ENCODE measurements around the gene ITPR3. TPM values are rescaled to one million over a fixed set of nuclear protein-coding genes. Genes with fewer than 3 reads are reported as not detected.
A peak's percentile ranks its signal among the peaks of the same experiment; 100 is the strongest.

ITPR3 gene
- total and polyA plus RNA-seq, 2 of the 13 experiments (the other 11 are each of a cell fraction or from before 2014, with no cell fraction given), result 3.8 to 21.4 TPM

DNA sequence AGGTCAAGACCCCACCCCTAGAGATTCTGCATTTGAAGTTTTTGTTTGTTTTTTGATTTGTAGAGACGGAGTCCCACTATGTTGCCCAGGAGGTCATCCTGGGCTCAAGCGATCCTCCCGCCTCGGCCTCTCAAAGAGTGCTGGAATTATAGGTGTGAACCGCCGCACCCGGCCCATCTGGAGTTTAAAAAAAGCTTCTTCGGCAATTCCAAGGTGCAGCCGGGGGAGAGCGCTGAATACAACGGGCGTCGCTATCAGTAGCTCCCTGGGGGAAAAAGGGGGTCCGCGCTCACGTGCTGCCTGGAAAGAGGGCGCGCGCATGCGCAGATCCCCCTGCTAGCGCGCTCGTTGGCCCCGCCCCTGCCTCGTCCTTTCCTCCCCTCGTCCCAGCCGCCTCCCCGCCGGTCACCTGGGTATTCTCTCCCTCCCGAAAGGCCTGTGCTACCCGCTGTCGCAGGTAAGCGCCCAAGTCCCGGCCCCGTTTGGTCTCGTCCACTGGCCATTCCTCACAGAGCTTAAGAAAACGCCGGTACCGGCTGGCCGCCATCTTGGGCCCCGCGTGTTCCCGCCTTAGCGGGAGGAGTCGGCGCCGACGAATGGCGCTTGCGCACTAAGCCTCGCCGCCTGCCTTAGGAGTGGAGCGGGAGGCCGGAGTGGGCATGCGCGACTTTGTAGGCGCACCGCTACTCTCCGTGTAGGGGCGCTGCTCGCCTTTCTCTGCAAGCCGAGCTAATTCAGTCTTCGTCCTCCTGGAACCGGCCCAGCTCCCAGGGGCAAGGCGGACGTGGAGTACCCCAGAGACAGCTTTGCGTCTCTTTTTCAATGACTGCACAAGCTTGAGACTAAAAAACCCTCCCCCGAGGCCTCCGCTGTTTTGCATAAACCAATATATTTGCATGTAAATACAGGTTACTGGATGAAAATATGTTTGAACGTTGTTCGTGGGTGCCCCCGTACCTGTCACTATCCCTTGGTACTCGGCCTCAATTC lies 90.3 kb downstream of the ITPR3 start, which contains the start of gene UQCC2 (continued):
- TF ChIP-seq, protein P1, sequence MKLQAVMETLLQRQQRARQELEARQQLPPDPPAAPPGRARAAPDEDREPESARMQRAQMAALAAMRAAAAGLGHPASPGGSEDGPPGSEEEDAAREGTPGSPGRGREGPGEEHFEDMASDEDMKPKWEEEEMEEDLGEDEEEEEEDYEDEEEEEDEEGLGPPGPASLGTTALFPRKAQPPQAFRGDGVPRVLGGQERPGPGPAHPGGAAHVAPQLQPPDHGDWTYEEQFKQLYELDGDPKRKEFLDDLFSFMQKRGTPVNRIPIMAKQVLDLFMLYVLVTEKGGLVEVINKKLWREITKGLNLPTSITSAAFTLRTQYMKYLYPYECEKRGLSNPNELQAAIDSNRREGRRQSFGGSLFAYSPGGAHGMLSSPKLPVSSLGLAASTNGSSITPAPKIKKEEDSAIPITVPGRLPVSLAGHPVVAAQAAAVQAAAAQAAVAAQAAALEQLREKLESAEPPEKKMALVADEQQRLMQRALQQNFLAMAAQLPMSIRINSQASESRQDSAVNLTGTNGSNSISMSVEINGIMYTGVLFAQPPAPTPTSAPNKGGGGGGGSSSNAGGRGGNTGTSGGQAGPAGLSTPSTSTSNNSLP (IDR thresholded peaks at IDR 0.05; ENCODE audit: low read depth, low read length), result no peak
- peak; percentile 92 for TF ChIP-seq RNF2 (conservative IDR thresholded peaks at IDR 0.05; ENCODE audit: low read depth)
- TF ChIP-seq ATF7 (IDR thresholded peaks at IDR 0.05), result no peak
- no peak; the same call in 1 of the 2 replicates for TF ChIP-seq ATF7 (CRISPR knock-in tag; IDR thresholded peaks at IDR 0.05)
- TF ChIP-seq PPARG (CRISPR knock-in tag; conservative IDR thresholded peaks at IDR 0.05), result peak; percentile 10; the same call in 1 of the 2 replicates
- no peak for TF ChIP-seq ATM (IDR thresholded peaks at IDR 0.05; ENCODE audit: borderline replicate concordance)
- TF ChIP-seq, protein P2, sequence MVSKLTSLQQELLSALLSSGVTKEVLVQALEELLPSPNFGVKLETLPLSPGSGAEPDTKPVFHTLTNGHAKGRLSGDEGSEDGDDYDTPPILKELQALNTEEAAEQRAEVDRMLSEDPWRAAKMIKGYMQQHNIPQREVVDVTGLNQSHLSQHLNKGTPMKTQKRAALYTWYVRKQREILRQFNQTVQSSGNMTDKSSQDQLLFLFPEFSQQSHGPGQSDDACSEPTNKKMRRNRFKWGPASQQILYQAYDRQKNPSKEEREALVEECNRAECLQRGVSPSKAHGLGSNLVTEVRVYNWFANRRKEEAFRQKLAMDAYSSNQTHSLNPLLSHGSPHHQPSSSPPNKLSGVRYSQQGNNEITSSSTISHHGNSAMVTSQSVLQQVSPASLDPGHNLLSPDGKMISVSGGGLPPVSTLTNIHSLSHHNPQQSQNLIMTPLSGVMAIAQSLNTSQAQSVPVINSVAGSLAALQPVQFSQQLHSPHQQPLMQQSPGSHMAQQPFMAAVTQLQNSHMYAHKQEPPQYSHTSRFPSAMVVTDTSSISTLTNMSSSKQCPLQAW (CRISPR knock-in tag; IDR thresholded peaks at IDR 0.05), result peak; percentile 97
- TF ChIP-seq ZNF235 (CRISPR knock-in tag; IDR thresholded peaks at IDR 0.05; ENCODE audit: borderline replicate concordance), result peak; percentile 89; the same call in 1 of the 2 replicates
- peak; percentile 28; the same call in 1 of the 2 replicates for TF ChIP-seq MEIS2 (CRISPR knock-in tag; IDR thresholded peaks at IDR 0.05)
- peak; percentile 93 for TF ChIP-seq ZNF33B (CRISPR knock-in tag; IDR thresholded peaks at IDR 0.05)
- TF ChIP-seq, protein P3, sequence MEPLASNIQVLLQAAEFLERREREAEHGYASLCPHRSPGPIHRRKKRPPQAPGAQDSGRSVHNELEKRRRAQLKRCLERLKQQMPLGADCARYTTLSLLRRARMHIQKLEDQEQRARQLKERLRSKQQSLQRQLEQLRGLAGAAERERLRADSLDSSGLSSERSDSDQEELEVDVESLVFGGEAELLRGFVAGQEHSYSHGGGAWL (CRISPR knock-in tag; IDR thresholded peaks at IDR 0.05), result peak; percentile 94
- no peak for TF ChIP-seq FOSL1 (CRISPR knock-in tag; IDR thresholded peaks at IDR 0.05; ENCODE audit: borderline replicate concordance)
- TF ChIP-seq, protein P4, sequence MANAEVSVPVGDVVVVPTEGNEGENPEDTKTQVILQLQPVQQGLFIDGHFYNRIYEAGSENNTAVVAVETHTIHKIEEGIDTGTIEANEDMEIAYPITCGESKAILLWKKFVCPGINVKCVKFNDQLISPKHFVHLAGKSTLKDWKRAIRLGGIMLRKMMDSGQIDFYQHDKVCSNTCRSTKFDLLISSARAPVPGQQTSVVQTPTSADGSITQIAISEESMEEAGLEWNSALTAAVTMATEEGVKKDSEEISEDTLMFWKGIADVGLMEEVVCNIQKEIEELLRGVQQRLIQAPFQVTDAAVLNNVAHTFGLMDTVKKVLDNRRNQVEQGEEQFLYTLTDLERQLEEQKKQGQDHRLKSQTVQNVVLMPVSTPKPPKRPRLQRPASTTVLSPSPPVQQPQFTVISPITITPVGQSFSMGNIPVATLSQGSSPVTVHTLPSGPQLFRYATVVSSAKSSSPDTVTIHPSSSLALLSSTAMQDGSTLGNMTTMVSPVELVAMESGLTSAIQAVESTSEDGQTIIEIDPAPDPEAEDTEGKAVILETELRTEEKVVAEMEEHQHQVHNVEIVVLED (CRISPR knock-in tag; IDR thresholded peaks at IDR 0.05; ENCODE audit: borderline replicate concordance), result peak; percentile 85
- TF ChIP-seq, protein P5, sequence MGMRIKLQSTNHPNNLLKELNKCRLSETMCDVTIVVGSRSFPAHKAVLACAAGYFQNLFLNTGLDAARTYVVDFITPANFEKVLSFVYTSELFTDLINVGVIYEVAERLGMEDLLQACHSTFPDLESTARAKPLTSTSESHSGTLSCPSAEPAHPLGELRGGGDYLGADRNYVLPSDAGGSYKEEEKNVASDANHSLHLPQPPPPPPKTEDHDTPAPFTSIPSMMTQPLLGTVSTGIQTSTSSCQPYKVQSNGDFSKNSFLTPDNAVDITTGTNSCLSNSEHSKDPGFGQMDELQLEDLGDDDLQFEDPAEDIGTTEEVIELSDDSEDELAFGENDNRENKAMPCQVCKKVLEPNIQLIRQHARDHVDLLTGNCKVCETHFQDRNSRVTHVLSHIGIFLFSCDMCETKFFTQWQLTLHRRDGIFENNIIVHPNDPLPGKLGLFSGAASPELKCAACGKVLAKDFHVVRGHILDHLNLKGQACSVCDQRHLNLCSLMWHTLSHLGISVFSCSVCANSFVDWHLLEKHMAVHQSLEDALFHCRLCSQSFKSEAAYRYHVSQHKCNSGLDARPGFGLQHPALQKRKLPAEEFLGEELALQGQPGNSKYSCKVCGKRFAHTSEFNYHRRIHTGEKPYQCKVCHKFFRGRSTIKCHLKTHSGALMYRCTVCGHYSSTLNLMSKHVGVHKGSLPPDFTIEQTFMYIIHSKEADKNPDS (CRISPR knock-in tag; IDR thresholded peaks at IDR 0.05), result no peak
- no peak for TF ChIP-seq ZKSCAN1 (IDR thresholded peaks at IDR 0.05; ENCODE audit: low read length)
- TF ChIP-seq ZNF256 (CRISPR knock-in tag; conservative IDR thresholded peaks at IDR 0.05), result peak; percentile 83; the same call in 1 of the 2 replicates
- TF ChIP-seq IKZF4 (CRISPR knock-in tag; IDR thresholded peaks at IDR 0.05; ENCODE audit: borderline replicate concordance, low read depth, not compliant biosample characterization), result no peak
- TF ChIP-seq PHF20 (CRISPR knock-in tag; IDR thresholded peaks at IDR 0.05), result peak; percentile 83
- TF ChIP-seq SP140L (CRISPR knock-in tag; IDR thresholded peaks at IDR 0.05; ENCODE audit: borderline replicate concordance), result no peak; the same call in none of the 2 replicates
- no peak for TF ChIP-seq ZNF670 (CRISPR knock-in tag; IDR thresholded peaks at IDR 0.05; ENCODE audit: borderline replicate concordance)

Data from HepG2 (cell line).